ENCODE results near the gene ACTC1. TPM values are rescaled to one million over a fixed set of nuclear protein-coding genes. Genes with fewer than 3 reads are reported as not detected.
"Not testable (repeated sequence)": the region's sequence is repeated elsewhere in the genome, so short reads cannot be mapped to it uniquely, and the experiment has no call there.

Gene ACTC1
- total RNA-seq, 4 donors from 2014 or later, result 1.0 to 3.0 (median 2.4) TPM; not detected in 1

DNA sequence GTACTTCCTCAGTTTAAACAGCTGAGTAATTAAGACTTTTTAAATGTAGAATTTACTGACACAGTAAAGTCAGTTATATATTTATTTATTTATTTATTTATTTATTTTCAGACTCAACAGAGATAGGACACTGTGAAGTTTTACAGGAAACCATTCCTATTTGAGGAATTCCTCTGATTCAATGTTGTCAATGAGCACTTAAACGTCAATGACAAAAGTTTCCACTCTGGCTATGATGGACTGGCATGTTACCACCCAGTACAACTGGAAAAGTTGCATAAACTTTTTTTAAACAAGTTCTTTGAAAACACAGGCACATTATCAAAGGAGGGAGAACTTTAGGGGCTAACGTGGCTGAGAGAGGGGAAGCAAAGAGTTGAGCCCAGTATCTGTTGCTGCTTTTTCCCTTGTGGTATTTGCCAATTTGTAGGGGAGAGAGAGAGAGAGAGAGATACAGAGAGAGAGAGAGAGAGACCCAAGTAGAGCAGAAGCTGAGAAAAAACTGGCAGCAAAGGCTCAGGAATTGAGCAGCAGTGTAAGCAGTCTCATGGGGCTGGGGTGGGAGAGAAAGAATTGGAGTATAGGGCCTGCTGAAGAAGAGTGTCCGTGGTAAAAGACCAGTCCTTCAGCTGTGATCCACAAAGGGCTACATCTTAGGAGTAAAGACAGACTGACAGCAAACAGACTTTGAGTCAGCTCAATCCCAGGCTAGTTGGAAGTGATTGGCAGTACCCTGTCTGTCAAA is 18.3 kb upstream of the ACTC1 start:
- Histone ChIP-seq H3K4me3 (no peak overlapping the region), H3K27ac (no peak overlapping the region), H3K9me3 (no peaks in the 10 kb centered on the region), H3K36me3 (no peaks in the 10 kb centered on the region), H3K27me3 (no peaks in the 10 kb centered on the region), H3K4me1 (no peaks in the 10 kb centered on the region)
- intact Hi-C loops (cut with DNase I; ENCODE audit: low total_unique reads), result no loop called here
- no peak for DNase-seq
- TF ChIP-seq, protein P1, sequence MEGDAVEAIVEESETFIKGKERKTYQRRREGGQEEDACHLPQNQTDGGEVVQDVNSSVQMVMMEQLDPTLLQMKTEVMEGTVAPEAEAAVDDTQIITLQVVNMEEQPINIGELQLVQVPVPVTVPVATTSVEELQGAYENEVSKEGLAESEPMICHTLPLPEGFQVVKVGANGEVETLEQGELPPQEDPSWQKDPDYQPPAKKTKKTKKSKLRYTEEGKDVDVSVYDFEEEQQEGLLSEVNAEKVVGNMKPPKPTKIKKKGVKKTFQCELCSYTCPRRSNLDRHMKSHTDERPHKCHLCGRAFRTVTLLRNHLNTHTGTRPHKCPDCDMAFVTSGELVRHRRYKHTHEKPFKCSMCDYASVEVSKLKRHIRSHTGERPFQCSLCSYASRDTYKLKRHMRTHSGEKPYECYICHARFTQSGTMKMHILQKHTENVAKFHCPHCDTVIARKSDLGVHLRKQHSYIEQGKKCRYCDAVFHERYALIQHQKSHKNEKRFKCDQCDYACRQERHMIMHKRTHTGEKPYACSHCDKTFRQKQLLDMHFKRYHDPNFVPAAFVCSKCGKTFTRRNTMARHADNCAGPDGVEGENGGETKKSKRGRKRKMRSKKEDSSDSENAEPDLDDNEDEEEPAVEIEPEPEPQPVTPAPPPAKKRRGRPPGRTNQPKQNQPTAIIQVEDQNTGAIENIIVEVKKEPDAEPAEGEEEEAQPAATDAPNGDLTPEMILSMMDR (IDR thresholded peaks at IDR 0.05), result no peak
- no peak for TF ChIP-seq POLR2A (IDR thresholded peaks at IDR 0.05)

DNA sequence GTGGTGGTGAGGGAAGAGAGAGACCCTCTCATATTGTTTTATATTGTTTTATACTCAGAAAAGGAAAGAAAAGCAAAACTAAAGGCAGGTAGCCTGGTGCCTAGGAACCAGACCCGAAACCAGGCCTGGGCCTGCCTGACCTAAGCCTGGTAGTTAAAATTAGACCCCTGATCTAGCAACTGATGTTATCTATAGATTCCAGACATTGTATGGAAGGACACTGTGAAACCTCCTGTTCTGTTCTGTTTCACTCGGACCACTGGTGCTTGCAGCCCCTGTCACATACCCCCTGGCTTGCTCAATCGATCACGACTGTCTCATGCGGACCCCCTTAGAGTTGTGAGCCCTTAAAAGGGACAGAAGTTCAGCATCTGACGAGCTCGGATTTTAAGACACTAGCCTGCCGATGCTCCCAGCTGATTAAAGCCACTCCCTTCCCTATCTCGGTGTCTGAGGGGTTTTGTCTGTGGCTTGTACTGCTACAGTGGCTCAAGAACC is 17.6 kb upstream of the ACTC1 start:
- H3K27me3 ChIP-seq; DNase-seq; H3K9me3 ChIP-seq; intact Hi-C loops (cut with DNase I; ENCODE audit: low total_unique reads); H3K36me3 ChIP-seq; H3K4me1 ChIP-seq; H3K4me3 ChIP-seq; H3K27ac ChIP-seq: not testable (repeated sequence)

DNA sequence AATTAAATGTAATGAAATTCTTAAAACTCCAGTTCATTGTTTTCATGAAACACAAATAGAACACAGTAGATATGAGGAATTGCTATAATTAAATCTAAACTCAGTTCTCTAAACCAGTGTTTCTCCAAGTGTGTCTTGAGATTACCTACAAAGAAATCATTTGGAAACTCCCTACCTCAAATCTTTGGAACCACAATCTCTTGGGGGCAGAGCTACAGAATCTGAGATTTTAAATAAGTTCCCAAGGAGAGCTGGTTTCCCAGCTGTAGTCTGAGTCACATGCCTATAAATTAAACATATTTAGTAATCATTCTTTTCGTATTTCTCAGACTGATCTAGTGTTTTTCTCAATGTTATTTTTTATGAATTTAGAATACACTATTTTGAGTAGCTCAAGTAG is 17.0 kb upstream of the ACTC1 start:
- no peaks in the 10 kb centered on the region for H3K27me3 ChIP-seq
- H3K4me1 ChIP-seq, result no peaks in the 10 kb centered on the region
- TF ChIP-seq, protein P1 (IDR thresholded peaks at IDR 0.05), result no peak
- no peak for TF ChIP-seq POLR2A (IDR thresholded peaks at IDR 0.05)
- no peak overlapping the region for H3K27ac ChIP-seq
- intact Hi-C loops (cut with DNase I; ENCODE audit: low total_unique reads), result no loop called here
- DNase-seq, result no peak
- H3K4me3 ChIP-seq, result no peak overlapping the region
- H3K36me3 ChIP-seq, result no peaks in the 10 kb centered on the region
- H3K9me3 ChIP-seq, result no peaks in the 10 kb centered on the region

DNA sequence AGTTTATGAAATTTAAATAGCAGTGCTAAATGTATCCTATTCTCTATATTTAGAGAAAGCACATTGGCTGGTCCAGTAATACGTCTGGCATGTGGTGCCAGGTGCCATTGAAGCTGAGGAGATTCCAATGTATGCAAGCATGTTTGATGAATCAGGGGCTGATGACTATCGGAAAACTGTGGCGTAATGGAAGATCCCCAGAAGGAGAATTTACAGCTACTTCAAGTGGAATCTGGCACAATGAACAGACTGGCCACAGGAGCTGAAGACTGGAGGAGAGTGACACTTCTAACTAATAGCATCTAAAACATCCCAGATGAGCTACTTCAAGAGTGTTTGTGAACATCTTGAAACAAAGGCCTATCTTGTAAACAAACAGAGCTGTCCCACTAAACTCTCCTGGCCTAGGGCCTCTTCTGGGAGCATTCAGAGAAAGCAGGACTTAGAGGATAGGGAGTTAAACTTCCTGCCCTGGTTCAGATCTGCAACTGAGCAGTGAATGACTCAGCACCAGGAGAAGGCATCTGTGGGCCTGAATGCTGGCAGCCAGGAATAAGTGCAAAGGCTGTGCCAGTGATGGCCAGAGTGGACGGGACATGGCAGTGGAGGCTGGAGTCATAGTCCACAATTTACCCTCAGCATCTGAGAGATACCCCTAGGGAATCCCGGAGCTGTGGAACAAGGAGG is 15.2 kb upstream of the ACTC1 start:
- no peak for TF ChIP-seq POLR2A (IDR thresholded peaks at IDR 0.05)
- no peaks in the 10 kb centered on the region for H3K27me3 ChIP-seq
- intact Hi-C loops (cut with DNase I; ENCODE audit: low total_unique reads), result no loop called here
- no peaks in the 10 kb centered on the region for H3K4me1 ChIP-seq
- H3K9me3 ChIP-seq, result no peaks in the 10 kb centered on the region
- no peak for DNase-seq
- no peak overlapping the region for H3K27ac ChIP-seq
- no peaks in the 10 kb centered on the region for H3K36me3 ChIP-seq
- no peak overlapping the region for H3K4me3 ChIP-seq

DNA sequence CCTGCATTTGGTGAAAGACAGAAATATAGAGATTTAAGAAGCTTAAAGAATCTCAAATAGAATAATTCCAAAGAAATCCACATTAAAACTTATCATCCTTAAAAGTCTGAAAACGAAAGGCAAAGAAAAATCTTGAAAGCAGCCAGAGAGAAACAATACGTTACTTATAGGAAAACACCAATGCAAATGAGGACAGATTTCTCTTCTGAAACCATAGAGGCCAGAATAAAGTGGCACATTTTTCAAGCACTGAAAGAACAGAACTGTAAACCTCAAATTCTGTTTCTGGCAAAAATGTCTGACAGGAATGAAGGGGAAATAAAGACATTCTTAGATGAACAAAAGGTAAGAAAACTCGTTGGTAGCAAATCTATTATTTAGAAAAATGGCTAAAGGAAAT is 13.8 kb upstream of the ACTC1 start:
- Histone ChIP-seq H3K4me3 (no peak overlapping the region), H3K4me1 (no peaks in the 10 kb centered on the region), H3K27me3 (no peaks in the 10 kb centered on the region), H3K27ac (no peak overlapping the region), H3K9me3 (no peaks in the 10 kb centered on the region), H3K36me3 (no peaks in the 10 kb centered on the region)
- intact Hi-C loops (cut with DNase I; ENCODE audit: low total_unique reads), result no loop called here
- no peak for DNase-seq
- TF ChIP-seq POLR2A (IDR thresholded peaks at IDR 0.05), result no peak
- TF ChIP-seq, protein P1 (IDR thresholded peaks at IDR 0.05), result no peak

DNA sequence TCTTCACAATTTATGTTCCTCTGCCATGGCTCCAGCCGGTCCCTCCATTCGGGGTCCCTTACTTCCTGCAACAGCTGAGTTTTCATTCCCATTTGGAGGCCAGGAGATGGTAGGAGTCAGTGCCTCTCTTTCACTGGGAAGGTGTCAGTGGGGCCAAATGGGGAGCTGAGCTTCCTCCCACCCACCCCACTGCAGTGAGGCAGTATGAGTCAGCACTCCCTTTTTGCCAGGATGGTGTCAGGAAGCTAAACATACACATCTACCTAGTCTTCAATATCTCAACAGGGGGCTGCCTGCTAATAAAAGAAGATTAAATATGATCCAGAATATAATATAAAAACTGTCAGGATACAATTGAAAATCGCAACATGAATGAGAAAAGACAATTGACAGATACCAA is 12.7 kb upstream of the ACTC1 start:
- Histone ChIP-seq H3K27ac (no peak overlapping the region), H3K27me3 (no peaks in the 10 kb centered on the region), H3K9me3 (no peaks in the 10 kb centered on the region), H3K4me3 (no peak overlapping the region), H3K4me1 (no peaks in the 10 kb centered on the region), H3K36me3 (no peaks in the 10 kb centered on the region)
- TF ChIP-seq POLR2A (IDR thresholded peaks at IDR 0.05), result no peak
- TF ChIP-seq, protein P1 (IDR thresholded peaks at IDR 0.05), result no peak
- no peak for DNase-seq
- intact Hi-C loops (cut with DNase I; ENCODE audit: low total_unique reads), result no loop called here

DNA sequence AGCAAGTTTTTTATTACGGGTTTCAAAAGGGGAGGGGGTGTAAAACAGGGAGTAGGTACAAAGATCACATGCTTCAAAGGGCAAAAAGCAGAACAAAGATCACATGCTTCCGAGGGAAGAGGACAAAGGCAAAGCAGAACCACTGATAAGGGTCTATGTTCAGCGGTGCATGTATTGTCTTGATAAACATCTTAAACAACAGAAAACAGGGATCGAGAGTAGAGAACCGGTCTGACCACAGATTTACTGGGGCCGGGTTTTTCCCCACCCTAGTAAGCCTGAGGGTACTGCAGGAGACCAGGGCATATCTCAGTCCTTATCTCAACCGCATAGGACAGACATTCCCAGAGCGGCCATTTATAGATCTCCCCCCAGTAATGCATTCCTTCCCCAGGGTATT is 11.9 kb upstream of the ACTC1 start:
- H3K4me3 ChIP-seq; DNase-seq; H3K27me3 ChIP-seq; H3K36me3 ChIP-seq; H3K27ac ChIP-seq; intact Hi-C loops (cut with DNase I; ENCODE audit: low total_unique reads); H3K9me3 ChIP-seq; H3K4me1 ChIP-seq: not testable (repeated sequence)

All from uterus (tissue), 4 donors.